ENCODE results near the gene SH3RF1. TPM values are rescaled to one million over a fixed set of nuclear protein-coding genes. Genes with fewer than 3 reads are reported as not detected.

Gene SH3RF1
- total and polyA plus RNA-seq, 8 donors, result 3.4 to 47.8 (median 18.9) TPM

DNA sequence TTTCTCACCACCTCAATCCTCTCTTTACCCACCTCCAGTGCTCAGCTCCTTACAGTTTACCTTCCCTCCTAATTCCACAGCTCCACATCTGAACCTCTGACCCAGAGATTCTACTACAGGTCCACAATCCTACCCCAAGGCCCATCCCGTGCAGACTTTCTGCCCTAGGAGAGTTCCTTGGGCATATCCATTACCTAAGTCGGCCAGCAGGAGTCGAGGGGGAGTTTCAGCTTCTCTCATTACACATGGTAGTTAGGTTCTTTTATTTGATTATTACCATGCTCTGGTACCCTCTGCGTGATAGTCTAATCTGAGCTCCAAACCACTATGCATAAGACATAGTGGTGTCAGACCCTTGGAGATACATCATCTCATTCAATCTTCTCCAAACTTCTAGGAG is 117.9 kb downstream of the SH3RF1 start:
- Histone ChIP-seq H3K9me3 (no peaks in the 10 kb centered on the region), H3K27me3 (no peaks in the 10 kb centered on the region), H3K4me3 (no peak overlapping the region), H3K36me3 (peaks cover 0 to 37% (median 30%) of the 10 kb centered on the region in 4 donors), H3K27ac (no peak overlapping the region), H3K4me1 (peaks cover 0 to 42% (median 13%) of the 10 kb centered on the region in 4 donors)
- DNase-seq, result no peak
- WGBS, 5 donors, result 81 to 94% (median 84%) methylated on average over 4 of the region's 4 CpGs
- intact Hi-C loops (cut with DNase I; ENCODE audit: low total_unique reads), result no loop called here
- no peak for TF ChIP-seq CTCF (IDR thresholded peaks at IDR 0.05)
- no peak for TF ChIP-seq POLR2A (IDR thresholded peaks at IDR 0.05)
- no peak for TF ChIP-seq POLR2AphosphoS5 (IDR thresholded peaks at IDR 0.05)
- no peak for TF ChIP-seq EP300 (IDR thresholded peaks at IDR 0.05)

DNA sequence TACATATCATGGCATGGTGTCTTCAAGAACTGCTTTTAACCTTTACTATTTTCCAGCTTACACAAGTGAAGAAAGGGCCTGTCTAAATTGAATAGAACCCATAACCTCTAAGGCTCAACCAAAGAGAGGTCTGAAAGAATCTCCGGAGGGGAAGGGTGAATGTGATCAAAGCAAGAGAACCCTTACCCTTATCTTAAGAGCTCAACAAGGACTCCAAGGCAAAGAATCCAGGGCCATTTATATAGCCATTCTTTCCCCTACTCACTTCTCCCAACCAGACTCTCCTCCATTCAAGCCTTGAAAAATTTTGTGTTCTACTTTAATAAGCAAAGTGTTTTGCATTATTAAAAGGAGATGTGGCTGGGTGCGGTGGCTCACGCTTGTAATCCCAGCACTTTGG is 118.7 kb downstream of the SH3RF1 start:
- 83 to 98% (median 94%) methylated on average over 3 of the region's 3 CpGs for WGBS, 5 donors
- intact Hi-C loops (cut with DNase I; ENCODE audit: low total_unique reads), result no loop called here

DNA sequence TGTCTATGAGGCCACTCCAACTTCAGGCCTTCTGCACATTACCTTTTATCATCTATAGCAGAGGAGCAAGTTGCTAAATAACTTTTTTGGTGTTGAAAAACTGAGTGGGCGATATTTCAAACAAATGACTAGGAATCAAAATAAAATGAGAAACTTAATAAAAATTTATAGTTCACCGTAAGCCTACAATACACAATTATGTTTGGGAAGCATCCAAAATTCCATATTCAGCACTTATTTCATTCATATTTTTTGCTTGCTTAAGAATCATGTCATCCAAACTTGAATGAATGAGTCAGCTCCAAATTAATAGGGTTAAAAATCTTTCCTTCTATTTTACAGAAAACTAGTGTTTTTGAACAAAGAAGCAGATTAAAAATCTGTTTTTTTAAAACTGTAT is 119.1 kb downstream of the SH3RF1 start:
- no peak overlapping the region for H3K27ac ChIP-seq
- H3K27me3 ChIP-seq, result no peaks in the 10 kb centered on the region
- peaks cover 0 to 37% (median 30%) of the 10 kb centered on the region in 4 donors for H3K36me3 ChIP-seq
- peaks cover 0 to 36% (median 13%) of the 10 kb centered on the region in 4 donors for H3K4me1 ChIP-seq
- WGBS, 5 donors, result 76 to 87% (median 84%) methylated on average over 2 of the region's 2 CpGs
- TF ChIP-seq POLR2A (IDR thresholded peaks at IDR 0.05) (no peak), POLR2AphosphoS5 (IDR thresholded peaks at IDR 0.05) (no peak), CTCF (IDR thresholded peaks at IDR 0.05) (no peak), EP300 (IDR thresholded peaks at IDR 0.05) (no peak)
- no peak overlapping the region for H3K4me3 ChIP-seq
- intact Hi-C loops (cut with DNase I; ENCODE audit: low total_unique reads), result no loop called here
- no peaks in the 10 kb centered on the region for H3K9me3 ChIP-seq
- DNase-seq, result no peak

More for the DNA sequence above, 118.7 kb downstream of the SH3RF1 start:
- Histone ChIP-seq H3K9me3 (no peaks in the 10 kb centered on the region), H3K36me3 (peaks cover 0 to 37% (median 30%) of the 10 kb centered on the region in 4 donors), H3K4me1 (peaks cover 0 to 36% (median 13%) of the 10 kb centered on the region in 4 donors), H3K27ac (no peak overlapping the region), H3K27me3 (no peaks in the 10 kb centered on the region), H3K4me3 (no peak overlapping the region)
- TF ChIP-seq EP300 (IDR thresholded peaks at IDR 0.05), result no peak
- no peak for TF ChIP-seq POLR2A (IDR thresholded peaks at IDR 0.05)
- TF ChIP-seq CTCF (IDR thresholded peaks at IDR 0.05), result no peak
- no peak for TF ChIP-seq POLR2AphosphoS5 (IDR thresholded peaks at IDR 0.05)
- DNase-seq, result no peak

DNA sequence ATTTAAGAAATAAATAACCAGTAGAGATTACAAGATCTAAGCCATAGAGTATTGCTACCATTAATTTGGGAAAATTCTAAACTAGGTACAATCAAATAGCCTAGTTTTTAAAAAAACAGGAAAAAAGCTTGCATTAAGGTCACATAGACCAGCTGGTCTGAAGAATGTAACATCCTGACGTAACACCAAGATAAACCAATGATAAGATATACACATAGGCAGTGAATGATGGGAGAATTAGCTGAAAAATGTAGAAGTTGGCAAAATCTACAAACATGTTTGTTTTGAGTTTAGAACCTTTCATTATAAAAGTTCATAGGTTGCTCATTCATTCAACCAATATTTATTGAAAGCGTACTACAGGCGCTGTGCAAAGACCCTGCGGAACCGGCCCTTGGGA is 120.0 kb downstream of the SH3RF1 start:
- no peak for DNase-seq
- H3K27ac ChIP-seq, result no peak overlapping the region
- peaks cover 0 to 36% (median 13%) of the 10 kb centered on the region in 4 donors for H3K4me1 ChIP-seq
- no peak for TF ChIP-seq POLR2AphosphoS5 (IDR thresholded peaks at IDR 0.05)
- no peak for TF ChIP-seq EP300 (IDR thresholded peaks at IDR 0.05)
- no peak for TF ChIP-seq POLR2A (IDR thresholded peaks at IDR 0.05)
- TF ChIP-seq CTCF (IDR thresholded peaks at IDR 0.05), result no peak
- H3K27me3 ChIP-seq, result no peaks in the 10 kb centered on the region
- peaks cover 0 to 35% (median 28%) of the 10 kb centered on the region in 4 donors for H3K36me3 ChIP-seq
- WGBS, 5 donors, result 87 to 90% (median 89%) methylated on average over 5 of the region's 5 CpGs
- intact Hi-C loops (cut with DNase I; ENCODE audit: low total_unique reads), result no loop called here
- H3K9me3 ChIP-seq, result no peaks in the 10 kb centered on the region
- no peak overlapping the region for H3K4me3 ChIP-seq
